HepG2 (cell line): Measurements from ENCODE around the gene TECPR1. TPM values are rescaled to one million over a fixed set of nuclear protein-coding genes. Genes with fewer than 3 reads are reported as not detected.

ENCODE experiments used
- ATAC-seq: fragments of 200-7000 bp; cut with Tn5 transposase; 3 replicates; pipeline ENCODE4 v1.9.1; 2020; ENCODE audit warnings: mild to moderate bottlenecking, moderate library complexity
- BruUV-seq: library from RNA; stranded (reverse); fragments of 400-500 nt; replicated peaks from 2 replicates; lab custom pipeline; 2021; lab: Mats Ljungman, UMichigan
- CTCF ChIA-PET: fragments of 300-600 bp; formaldehyde crosslinking; extraction: SDS; loops from one replicate; lab custom pipeline; 2021; ENCODE audit warnings: low total read pairs, inconsistent platforms, low intra/inter-chr PET ratio; lab: Yijun Ruan, JAX
- POLR2A ChIA-PET: fragments of 350-600 bp; sonication (Branson Sonifier 250); formaldehyde crosslinking; loops from one replicate; lab custom pipeline; 2020; ENCODE audit warnings: antibody characterized with exemption, inconsistent platforms; lab: Yijun Ruan, JAX
- DNase-seq: peaks from one replicate; pipeline ENCODE4 v3.0.0-alpha.2; 2015; ENCODE audit warnings: low spot score
- FAIRE-seq: peaks from 3 replicates; lab custom pipeline; 2011; peaks lifted over from hg19 to GRCh38; lab: Jason Lieb, UNC
- H2AFZ ChIP-seq: one replicate; pipeline ENCODE4 v1.6.1; 2011; ENCODE audit warnings: low read length, inconsistent platforms
- H3K27ac ChIP-seq: fragments of 300-600 bp; 3 replicates; pipeline ENCODE4 v1.8.0; 2011; ENCODE audit warnings: mixed run types, mild to moderate bottlenecking, mixed read lengths, low read length, inconsistent platforms; ENCODE audit not compliant: insufficient read depth; ENCODE audit errors: extremely low read length
- H3K27me3 ChIP-seq, 2 experiments: fragments of 200-600 bp in 1 of 2; 2 replicates in 1 of 2; 3 replicates in 1 of 2; pipeline versions ENCODE4 v1.6.0 to v1.8.0; 2011; ENCODE audit warnings: low read length in 2 of 2, mild to moderate bottlenecking in 2 of 2, moderate library complexity in 2 of 2, inconsistent platforms in 1 of 2; ENCODE audit not compliant: insufficient read depth in 2 of 2, control insufficient read depth in 1 of 2
- H3K36me3 ChIP-seq, 2 experiments: fragments of 200-600 bp in 1 of 2; replicated peaks in 1 of 2; 2 replicates in 1 of 2; 3 replicates in 1 of 2; pipeline versions ENCODE4 v1.5.1 to v1.8.0; 2011; ENCODE audit warnings: low read length in 2 of 2, inconsistent platforms in 1 of 2; ENCODE audit not compliant: insufficient read depth in 2 of 2, control insufficient read depth in 1 of 2
- H3K4me1 ChIP-seq: 2 replicates; pipeline ENCODE4 v1.5.1; 2012; ENCODE audit warnings: low read length, inconsistent platforms; ENCODE audit not compliant: insufficient read depth
- H3K4me2 ChIP-seq: 2 replicates; pipeline ENCODE4 v1.6.0; 2011; ENCODE audit warnings: low read depth, low read length, inconsistent platforms
- H3K4me3 ChIP-seq, 3 experiments: fragments of 200-600 bp in 1 of 3; sonication (generic), shearing (Covaris generic) in 1 of 3; replicated peaks in 1 of 3; 2 replicates each; pipeline ENCODE4 v1.5.1; 2011 to 2016; ENCODE audit warnings: low read length in 3 of 3, inconsistent platforms in 2 of 3, low read depth in 2 of 3, mild to moderate bottlenecking in 2 of 3, control low read depth in 1 of 3, mixed read lengths in 1 of 3; ENCODE audit not compliant: insufficient read depth in 1 of 3
- H3K79me2 ChIP-seq: one replicate; pipeline ENCODE4 v1.6.1; 2011; ENCODE audit warnings: low read length, inconsistent platforms; ENCODE audit not compliant: insufficient read depth
- H3K9ac ChIP-seq: 2 replicates; pipeline ENCODE4 v1.6.0; 2011; ENCODE audit warnings: mild to moderate bottlenecking, low read depth, low read length, inconsistent platforms; ENCODE audit not compliant: insufficient read depth
- H3K9me3 ChIP-seq: 2 replicates; pipeline ENCODE4 v1.5.1; 2012; ENCODE audit warnings: mild to moderate bottlenecking, low read length
- H4K20me1 ChIP-seq: 2 replicates; pipeline ENCODE4 v1.6.0; 2011; ENCODE audit warnings: inconsistent platforms, mild to moderate bottlenecking, low read length, moderate library complexity; ENCODE audit not compliant: insufficient read depth
- ARID5B ChIP-seq: IDR thresholded peaks from 2 replicates; pipeline ENCODE4 v1.4.0; 2020; ENCODE audit warnings: mild to moderate bottlenecking, missing genetic modification reagents
- ARNT ChIP-seq: fragments of 450-650 bp; IDR thresholded peaks from 2 replicates; pipeline ENCODE4 v1.6.1; 2017
- BCL6 ChIP-seq: IDR thresholded peaks from 2 replicates; pipeline ENCODE4 v1.6.1; 2016; ENCODE audit warnings: missing genetic modification reagents, missing compliant biosample characterization
- EHMT2 ChIP-seq: fragments of 200-600 bp; sonication (generic); IDR thresholded peaks from 2 replicates; pipeline ENCODE4 v1.7.0; 2017; ENCODE audit warnings: antibody characterized with exemption, low read depth, low read length, borderline replicate concordance
- ESRRA ChIP-seq: sonication (generic); formaldehyde crosslinking; IDR thresholded peaks from 2 replicates; pipeline ENCODE4 v1.5.1; 2020; ENCODE audit warnings: mild to moderate bottlenecking, low read depth, missing genetic modification reagents
- HES4 ChIP-seq: sonication (generic); formaldehyde crosslinking; IDR thresholded peaks from 2 replicates; pipeline ENCODE4 v1.9.0; 2021; ENCODE audit warnings: mild to moderate bottlenecking, missing genetic modification reagents, borderline replicate concordance
- HNF1B ChIP-seq: sonication (generic); formaldehyde crosslinking; IDR thresholded peaks from 2 replicates; pipeline ENCODE4 v1.5.1; 2020; ENCODE audit warnings: mild to moderate bottlenecking, moderate library complexity, missing genetic modification reagents
- HNF4A ChIP-seq: sonication (generic); formaldehyde crosslinking; IDR thresholded peaks from 2 replicates; pipeline ENCODE4 v1.4.0; 2020; ENCODE audit warnings: missing genetic modification reagents
- MIXL1 ChIP-seq: IDR thresholded peaks from 2 replicates; pipeline ENCODE4 v1.6.1; 2016
- NR2F1 ChIP-seq, 2 experiments: fragments of 450-650 bp in 1 of 2; formaldehyde crosslinking in 1 of 2; IDR thresholded peaks; 2 replicates each; pipeline versions ENCODE4 v1.5.0 to v1.6.1; 2016 to 2020; ENCODE audit warnings: mild to moderate bottlenecking in 1 of 2, missing compliant biosample characterization in 1 of 2, missing genetic modification reagents in 1 of 2, moderate library complexity in 1 of 2
- NR2F6 ChIP-seq, 2 experiments: IDR thresholded peaks; 2 replicates each; pipeline ENCODE4 v1.6.1; 2016; ENCODE audit warnings: antibody characterized with exemption in 1 of 2, mild to moderate bottlenecking in 1 of 2
- RARA ChIP-seq: IDR thresholded peaks from 2 replicates; pipeline ENCODE4 v1.6.1; 2016; ENCODE audit warnings: missing genetic modification reagents, missing compliant biosample characterization
- REPIN1 ChIP-seq: sonication (generic); formaldehyde crosslinking; IDR thresholded peaks from 2 replicates; pipeline ENCODE4 v1.8.0; 2022; ENCODE audit warnings: missing genetic modification reagents, low read depth, mild to moderate bottlenecking, borderline replicate concordance
- RXRB ChIP-seq: IDR thresholded peaks from 2 replicates; pipeline ENCODE4 v1.6.1; 2016; ENCODE audit warnings: borderline replicate concordance, missing genetic modification reagents, missing compliant biosample characterization
- SALL1 ChIP-seq: sonication (generic); formaldehyde crosslinking; IDR thresholded peaks from 2 replicates; pipeline ENCODE4 v1.8.0; 2022; ENCODE audit warnings: mild to moderate bottlenecking, missing genetic modification reagents
- SKI ChIP-seq: fragments of 450-650 bp; IDR thresholded peaks from one replicate; pipeline ENCODE4 v1.6.1; 2018; ENCODE audit warnings: mild to moderate bottlenecking; ENCODE audit not compliant: partially characterized antibody
- WGBS: methylation state at CpG from one replicate; pipeline ENCODE4 v1.1.6; 2017; ENCODE audit warnings: low lambda C conversion rate; 5-methylcytosine and 5-hydroxymethylcytosine counted together
- in situ Hi-C: cut with HindIII; loops from 2 replicates; pipeline ENCODE4 v1.10.0; 2017; ENCODE audit warnings: low pct_unique_long_range_greater_than_20kb; ENCODE audit not compliant: extremely low pct_ligation_motif_present
- intact Hi-C: fragments of 100-400 bp; cut with micrococcal nuclease; formaldehyde crosslinking; loops from one replicate; pipeline ENCODE4 v1.10.0; 2022; ENCODE audit not compliant: unreplicated experiment
- polyA plus RNA-seq, 8 experiments: library from polyadenylated mRNA; depleted of rRNA in 3 of 8; stranded (reverse) in 7 of 8; unstranded in 1 of 8; fragments of >200 nt; fragmentation: Illumina TruSeq in 4 of 8; extraction: Trizol in 4 of 8; gene quantifications; 2 replicates each; pipeline versions ENCODE4 v1.2.1 to v1.2.3, GENCODE V29; 2011 to 2016; ENCODE audit warnings: low read depth in 4 of 8, missing spikeins in 1 of 8, mixed read lengths in 1 of 8; ENCODE audit not compliant: insufficient read depth in 1 of 8
- total RNA-seq, 5 experiments: library from RNA; depleted of rRNA; stranded (reverse); fragments of >200 nt; fragmentation: Illumina TruSeq; extraction: Trizol; gene quantifications; 2 replicates each; pipeline ENCODE4 v1.2.3, GENCODE V29; 2016; ENCODE audit warnings: low read depth in 1 of 5
- TF ChIP-seq, protein P1 (sequence below): sonication (generic); formaldehyde crosslinking; IDR thresholded peaks from 2 replicates; pipeline ENCODE4 v1.8.0; 2022; ENCODE audit warnings: missing genetic modification reagents, mild to moderate bottlenecking, moderate library complexity, borderline replicate concordance

TECPR1 gene
- total and polyA plus RNA-seq, 2 of the 13 experiments (the other 11 are each of a cell fraction or from before 2014, with no cell fraction given) = 2.3 to 6.3 TPM

DNA sequence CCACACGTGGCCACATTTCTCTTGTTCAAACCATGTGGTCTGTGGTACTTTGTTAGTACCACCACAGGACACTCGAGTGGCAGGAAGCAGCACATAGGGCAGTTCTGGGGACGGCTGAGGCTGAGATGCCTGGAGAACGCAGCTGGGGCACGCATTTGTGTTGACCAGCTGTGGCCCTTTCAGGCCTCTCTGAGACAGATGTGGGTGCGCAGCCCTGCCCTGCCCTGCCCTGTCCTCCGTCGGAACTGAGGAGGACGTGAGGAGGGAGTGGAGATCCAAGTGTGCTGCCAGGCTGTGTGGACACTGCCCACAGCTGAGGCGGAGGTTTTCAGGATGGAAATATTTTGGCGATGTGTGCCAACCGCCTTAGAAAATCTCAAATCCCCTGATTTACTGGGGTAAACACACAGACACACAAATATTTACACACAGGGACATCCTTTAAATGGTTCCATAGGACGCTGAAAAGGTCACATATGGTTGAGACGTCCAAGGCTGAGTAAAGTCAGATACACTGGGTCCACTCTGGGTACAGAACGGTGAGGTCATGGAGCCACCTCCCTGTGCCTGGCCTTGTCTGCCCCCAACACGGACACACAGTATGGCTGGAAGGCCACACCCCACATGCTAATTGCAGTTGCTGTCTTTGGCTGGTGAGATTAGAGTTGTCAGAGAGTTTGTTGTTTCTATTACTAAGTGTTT lies 26.0 kb downstream of the TECPR1 start:
- DNase-seq (peak; percentile 31), ATAC-seq (peak; percentile 63), FAIRE-seq (no peak)
- Histone ChIP-seq H3K36me3 (no peaks in the 10 kb centered on the region), H3K9ac (no peak overlapping the region), H4K20me1 (no peaks in the 10 kb centered on the region), H3K4me2 (no peak overlapping the region), H3K27ac (peak overlapping the region; percentile 44), H3K9me3 (no peaks in the 10 kb centered on the region), H2AFZ (no peak overlapping the region), H3K4me3 (no peak overlapping the region), H3K27me3 (no peaks in the 10 kb centered on the region), H3K79me2 (no peaks in the 10 kb centered on the region), H3K4me1 (peaks cover 46% of the 10 kb centered on the region)
- CTCF ChIA-PET = no interaction called here
- BruUV-seq = no TSS peak
- POLR2A ChIA-PET = no interaction called here
- WGBS = 58% methylated on average over 7 of the region's 16 CpGs
- in situ Hi-C loops (no loop called here), intact Hi-C loops (no loop called here)
- no peak for TF ChIP-seq BCL6 (CRISPR knock-in tag)
- peak; percentile 51 for TF ChIP-seq SKI
- 0 out of 2 replicates have a peak, but pooled peaks have one; percentile 32 for TF ChIP-seq NR2F6 (IDR thresholded peaks at IDR 0.05)
- no peak for TF ChIP-seq NR2F6 (CRISPR knock-in tag; IDR thresholded peaks at IDR 0.05)
- TF ChIP-seq RARA (CRISPR knock-in tag) = peak; percentile 72
- no peak for TF ChIP-seq ARNT
- no peak for TF ChIP-seq REPIN1
- TF ChIP-seq EHMT2 = no peak
- TF ChIP-seq HNF4A (CRISPR knock-in tag) = peak; percentile 44; the same call in 1 of the 2 replicates
- peak; percentile 39; the same call in 1 of the 2 replicates for TF ChIP-seq RXRB (CRISPR knock-in tag)
- no peak for TF ChIP-seq HES4 (CRISPR knock-in tag)
- 0 out of 2 replicates have a peak, but pooled peaks have one; percentile 21 for TF ChIP-seq ARID5B (CRISPR knock-in tag)
- TF ChIP-seq, protein P1, sequence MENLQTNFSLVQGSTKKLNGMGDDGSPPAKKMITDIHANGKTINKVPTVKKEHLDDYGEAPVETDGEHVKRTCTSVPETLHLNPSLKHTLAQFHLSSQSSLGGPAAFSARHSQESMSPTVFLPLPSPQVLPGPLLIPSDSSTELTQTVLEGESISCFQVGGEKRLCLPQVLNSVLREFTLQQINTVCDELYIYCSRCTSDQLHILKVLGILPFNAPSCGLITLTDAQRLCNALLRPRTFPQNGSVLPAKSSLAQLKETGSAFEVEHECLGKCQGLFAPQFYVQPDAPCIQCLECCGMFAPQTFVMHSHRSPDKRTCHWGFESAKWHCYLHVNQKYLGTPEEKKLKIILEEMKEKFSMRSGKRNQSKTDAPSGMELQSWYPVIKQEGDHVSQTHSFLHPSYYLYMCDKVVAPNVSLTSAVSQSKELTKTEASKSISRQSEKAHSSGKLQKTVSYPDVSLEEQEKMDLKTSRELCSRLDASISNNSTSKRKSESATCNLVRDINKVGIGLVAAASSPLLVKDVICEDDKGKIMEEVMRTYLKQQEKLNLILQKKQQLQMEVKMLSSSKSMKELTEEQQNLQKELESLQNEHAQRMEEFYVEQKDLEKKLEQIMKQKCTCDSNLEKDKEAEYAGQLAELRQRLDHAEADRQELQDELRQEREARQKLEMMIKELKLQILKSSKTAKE (CRISPR knock-in tag) = peak; percentile 14; the same call in 1 of the 2 replicates
- no peak for TF ChIP-seq HNF1B (CRISPR knock-in tag)
- 0 out of 2 replicates have a peak, but pooled peaks have one; percentile 39 for TF ChIP-seq ESRRA (CRISPR knock-in tag)
- TF ChIP-seq SALL1 (CRISPR knock-in tag) = peak; percentile 51
- 0 out of 4 replicates have a peak, but pooled peaks of 1 of the 2 experiments have one; percentile 33 for TF ChIP-seq NR2F1 (CRISPR knock-in tag; IDR thresholded peaks at IDR 0.05)
- TF ChIP-seq MIXL1 (CRISPR knock-in tag) = no peak
